Upper lobe of left lung (tissue), 6 donors: ENCODE measurements around the gene PSMB2. TPM values are rescaled to one million over a fixed set of nuclear protein-coding genes. Genes with fewer than 3 reads are reported as not detected.

Experiments
- ATAC-seq, 2 donors: fragments of 200-7000 bp; cut with Tn5 transposase; one replicate each; pipeline ENCODE4 v1.9.1; 2022; ENCODE audit warnings: mild to moderate bottlenecking in 2 of 2, moderate library complexity in 2 of 2; ENCODE audit not compliant: low FRiP score in 2 of 2
- DNase-seq, 2 donors: peaks; one replicate each; pipeline ENCODE4 v3.0.0-alpha.2; 2019 to 2020
- H3K27ac ChIP-seq, 4 donors: fragments of 200-600 bp; sonication (generic); one replicate each; pipeline ENCODE4 v1.5.1; 2016 to 2019
- H3K27me3 ChIP-seq, 4 donors: fragments of 200-600 bp; sonication (generic); one replicate each; pipeline ENCODE4 v1.5.1; 2017 to 2019
- H3K36me3 ChIP-seq, 4 donors: fragments of 200-600 bp; sonication (generic); one replicate each; pipeline ENCODE4 v1.5.1; 2016 to 2019
- H3K4me1 ChIP-seq, 4 donors: fragments of 200-600 bp; sonication (generic); one replicate each; pipeline ENCODE4 v1.5.1; 2018 to 2019
- H3K4me3 ChIP-seq, 4 donors: fragments of 200-600 bp; sonication (generic); one replicate each; pipeline ENCODE4 v1.5.1; 2017 to 2019; ENCODE audit warnings: mild to moderate bottlenecking in 2 of 4, moderate library complexity in 1 of 4
- H3K9me3 ChIP-seq, 4 donors: fragments of 200-600 bp; sonication (generic); one replicate each; pipeline ENCODE4 v1.5.1; 2018 to 2019
- CTCF ChIP-seq, 6 experiments: fragments of 450-650 bp in 4 of 6; fragments of 200-600 bp in 2 of 6; sonication (generic) in 2 of 6; IDR thresholded peaks; one replicate each; pipeline ENCODE4 v1.5.1; 2016 to 2019; ENCODE audit warnings: antibody characterized with exemption in 6 of 6
- EP300 ChIP-seq, 4 donors: sonication (generic); formaldehyde crosslinking; IDR thresholded peaks; one replicate each; pipeline ENCODE4 v1.5.1; 2017; ENCODE audit warnings: antibody characterized with exemption in 4 of 4, control low read depth in 2 of 4
- POLR2A ChIP-seq, 4 donors: fragments of 450-650 bp; IDR thresholded peaks; one replicate each; pipeline ENCODE4 v1.5.1; 2016 to 2017; ENCODE audit warnings: antibody characterized with exemption in 4 of 4, mild to moderate bottlenecking in 2 of 4
- POLR2AphosphoS5 ChIP-seq, 2 donors: sonication (generic); formaldehyde crosslinking; IDR thresholded peaks; one replicate each; pipeline ENCODE4 v1.5.1; 2017; ENCODE audit warnings: antibody characterized with exemption in 2 of 2
- WGBS, 2 donors: methylation state at CpG; one replicate each; pipeline ENCODE4 v1.1.5; 2017 to 2018; 5-methylcytosine and 5-hydroxymethylcytosine counted together
- total RNA-seq, 6 donors: library from RNA; depleted of rRNA in 4 of 6; stranded (reverse); fragments of >200 nt in 4 of 6; gene quantifications; one replicate each; pipeline versions ENCODE4 v1.1.0 to v1.2.1, GENCODE V29; 2016 to 2021
- donor health status: DM: no; HTN: no; CAD: no; lungs with moderate emphysema.
- donor health status: DM: no; HTN: yes; CAD: no; lungs with severe emphysema.

The PSMB2 gene
- total RNA-seq, 6 donors from 2014 or later, result 17.8 to 45.6 (median 38.7) TPM

- ATAC-seq, result no peak
- no peak for DNase-seq
- no peak overlapping the region for H3K4me3 ChIP-seq
- no peaks in the 10 kb centered on the region for H3K9me3 ChIP-seq
- TF ChIP-seq POLR2AphosphoS5 (IDR thresholded peaks at IDR 0.05) (no peak), POLR2A (IDR thresholded peaks at IDR 0.05) (no peak), EP300 (IDR thresholded peaks at IDR 0.05) (no peak), CTCF (IDR thresholded peaks at IDR 0.05) (no peak)
- no peaks in the 10 kb centered on the region for H3K27me3 ChIP-seq
- H3K4me1 ChIP-seq, result peaks cover 31 to 53% (median 33%) of the 10 kb centered on the region in 4 donors
- no peak overlapping the region for H3K27ac ChIP-seq
- peaks cover 0 to 29% (median 7%) of the 10 kb centered on the region in 4 donors for H3K36me3 ChIP-seq
- WGBS, 2 donors, result 78 to 91% methylated on average over 6 to 7 of the region's 7 CpGs
These were observed 81.9 kb downstream of the PSMB2 start for GRCh38 chr1:35559317-35559944.

- WGBS, 2 donors, result 34 to 38% methylated on average over 23 to 26 of the region's 26 CpGs
- H3K36me3 ChIP-seq, result peaks cover 0 to 24% (median 5%) of the 10 kb centered on the region in 4 donors
- no peaks in the 10 kb centered on the region for H3K9me3 ChIP-seq
- H3K27ac ChIP-seq, result peak overlapping the region; percentile 94 to 99 (median 96)
- ATAC-seq (peak in 1 of 2 donors; percentile 8), DNase-seq (peak in 1 of 2 donors; percentile 57)
- no peaks in the 10 kb centered on the region for H3K27me3 ChIP-seq
- peaks cover 39 to 58% (median 41%) of the 10 kb centered on the region in 4 donors for H3K4me1 ChIP-seq
- peak overlapping the region; percentile 76 to 98 (median 92) for H3K4me3 ChIP-seq
- no peak for TF ChIP-seq CTCF (IDR thresholded peaks at IDR 0.05)
- TF ChIP-seq POLR2A (IDR thresholded peaks at IDR 0.05), result no peak
- TF ChIP-seq POLR2AphosphoS5 (IDR thresholded peaks at IDR 0.05), result no peak
- TF ChIP-seq EP300 (IDR thresholded peaks at IDR 0.05), result no peak
These were observed 82.7 kb downstream of the PSMB2 start for GRCh38 chr1:35558374-35559316.

- H3K36me3 ChIP-seq, result peaks cover 0 to 24% (median 6%) of the 10 kb centered on the region in 4 donors
- H3K4me1 ChIP-seq, result peaks cover 40 to 62% (median 44%) of the 10 kb centered on the region in 4 donors
- H3K27me3 ChIP-seq, result no peaks in the 10 kb centered on the region
- TF ChIP-seq POLR2A (IDR thresholded peaks at IDR 0.05) (no peak), CTCF (IDR thresholded peaks at IDR 0.05) (peak in 2 of 6 experiments; percentile 5 to 9)
- H3K9me3 ChIP-seq, result no peaks in the 10 kb centered on the region
- peak; percentile 96 for DNase-seq
- H3K4me3 ChIP-seq, result peak within 1 kb of the TSS; percentile 76 to 98 (median 92)
- H3K27ac ChIP-seq, result peak within 1 kb of the TSS; percentile 94 to 99 (median 96)
- ATAC-seq, result peak; percentile 97 to 98
- WGBS, 2 donors, result 1% methylated on average over 51 to 54 of the region's 58 CpGs
These were observed 83.5 kb downstream of the PSMB2 start, which contains the start of gene NCDN for GRCh38 chr1:35557611-35558373. TSS of gene NCDN (plus strand) at chr1:35557799. CDS start at chr1:35558191, 392 bp downstream.

GRCh38 chr1:35557118-35557610 is 84.2 kb downstream of the PSMB2 start, which contains the start of gene KIAA0319L:
TSS of gene KIAA0319L (minus strand) at chr1:35557403. CDS start at chr1:35554491, 2,912 bp downstream.
- TF ChIP-seq EP300 (IDR thresholded peaks at IDR 0.05) (no peak), POLR2A (IDR thresholded peaks at IDR 0.05) (peak in 3 of 4 donors; percentile 35 to 80 (median 77)), POLR2AphosphoS5 (IDR thresholded peaks at IDR 0.05) (peak; percentile 65 to 74), CTCF (IDR thresholded peaks at IDR 0.05) (peak in 3 of 6 experiments; percentile 2 to 15 (median 13))
- 0% methylated on average over 17 of the region's 39 CpGs; no CpG with 5 or more reads in 1 of the 2 donors for WGBS, 2 donors
- Histone ChIP-seq H3K9me3 (no peaks in the 10 kb centered on the region), H3K27me3 (no peaks in the 10 kb centered on the region), H3K36me3 (peaks cover 0 to 25% (median 11%) of the 10 kb centered on the region in 4 donors), H3K27ac (peak within 1 kb of the TSS; percentile 94 to 99 (median 96)), H3K4me3 (peak within 1 kb of the TSS; percentile 76 to 98 (median 92)), H3K4me1 (peaks cover 40 to 62% (median 44%) of the 10 kb centered on the region in 4 donors)
- peak; percentile 94 for ATAC-seq
- peak; percentile 94 for DNase-seq
